T-helper 1 cell treated with Interleukin-12 subunit alpha and Interleukin-12 subunit beta and Interleukin-4 antibody, amounts not matched to agents 30 μg/mL and 1 μg/mL, for 36 hours (primary cell): ENCODE results near the gene LDB3.

Experiments
- H3K27ac Mint-ChIP-seq: one replicate; pipeline ENCODE4 v1.8.0; 2021; ENCODE audit warnings: mild to moderate bottlenecking, mixed read lengths
- H3K27me3 Mint-ChIP-seq: one replicate; pipeline ENCODE4 v1.8.0; 2021; ENCODE audit warnings: low read depth, mixed read lengths
- H3K36me3 Mint-ChIP-seq: one replicate; pipeline ENCODE4 v1.8.0; 2021; ENCODE audit warnings: low read depth, mixed read lengths
- H3K4me1 Mint-ChIP-seq: one replicate; pipeline ENCODE4 v1.8.0; 2021; ENCODE audit warnings: low read depth, mixed read lengths
- H3K4me3 Mint-ChIP-seq: one replicate; pipeline ENCODE4 v1.8.0; 2021; ENCODE audit warnings: mild to moderate bottlenecking, moderate library complexity, mixed read lengths
- H3K9me3 Mint-ChIP-seq: one replicate; pipeline ENCODE4 v1.8.0; 2021; ENCODE audit warnings: mixed read lengths

LDB3 gene

GRCh38 chr10:86684331-86685097 lies 16.2 kb downstream of the LDB3 start:
- no peaks in the 10 kb centered on the region for H3K27me3 Mint-ChIP-seq
- no peak overlapping the region for H3K27ac Mint-ChIP-seq
- H3K4me1 Mint-ChIP-seq, result no peaks in the 10 kb centered on the region
- H3K9me3 Mint-ChIP-seq, result no peaks in the 10 kb centered on the region
- no peak overlapping the region for H3K4me3 Mint-ChIP-seq
- no peaks in the 10 kb centered on the region for H3K36me3 Mint-ChIP-seq

GRCh38 chr10:86685416-86685815 lies 17.1 kb downstream of the LDB3 start:
- H3K9me3 Mint-ChIP-seq, result no peaks in the 10 kb centered on the region
- H3K4me1 Mint-ChIP-seq, result no peaks in the 10 kb centered on the region
- no peak overlapping the region for H3K27ac Mint-ChIP-seq
- no peaks in the 10 kb centered on the region for H3K36me3 Mint-ChIP-seq
- H3K27me3 Mint-ChIP-seq, result no peaks in the 10 kb centered on the region
- H3K4me3 Mint-ChIP-seq, result no peak overlapping the region

GRCh38 chr10:86685893-86686632 lies 17.8 kb downstream of the LDB3 start:
- H3K27ac Mint-ChIP-seq, result no peak overlapping the region
- no peaks in the 10 kb centered on the region for H3K36me3 Mint-ChIP-seq
- H3K27me3 Mint-ChIP-seq, result no peaks in the 10 kb centered on the region
- H3K4me3 Mint-ChIP-seq, result no peak overlapping the region
- H3K4me1 Mint-ChIP-seq, result no peaks in the 10 kb centered on the region
- no peaks in the 10 kb centered on the region for H3K9me3 Mint-ChIP-seq

GRCh38 chr10:86686972-86687371 lies 18.7 kb downstream of the LDB3 start:
- Mint-ChIP-seq H3K9me3 (no peaks in the 10 kb centered on the region), H3K27me3 (no peaks in the 10 kb centered on the region), H3K36me3 (no peaks in the 10 kb centered on the region), H3K4me1 (no peaks in the 10 kb centered on the region), H3K4me3 (no peak overlapping the region), H3K27ac (no peak overlapping the region)

- Mint-ChIP-seq H3K27me3 (no peaks in the 10 kb centered on the region), H3K4me1 (no peaks in the 10 kb centered on the region), H3K4me3 (no peak overlapping the region), H3K9me3 (no peaks in the 10 kb centered on the region), H3K36me3 (no peaks in the 10 kb centered on the region), H3K27ac (no peak overlapping the region)
Observed at GRCh38 chr10:86687750-86688149, 19.4 kb downstream of the LDB3 start.

- no peak overlapping the region for H3K4me3 Mint-ChIP-seq
- no peaks in the 10 kb centered on the region for H3K4me1 Mint-ChIP-seq
- H3K9me3 Mint-ChIP-seq, result no peaks in the 10 kb centered on the region
- no peaks in the 10 kb centered on the region for H3K36me3 Mint-ChIP-seq
- H3K27me3 Mint-ChIP-seq, result no peaks in the 10 kb centered on the region
- H3K27ac Mint-ChIP-seq, result no peak overlapping the region
Observed at GRCh38 chr10:86688398-86688921, 20.1 kb downstream of the LDB3 start.

GRCh38 chr10:86689146-86689545 lies 20.8 kb downstream of the LDB3 start:
- no peak overlapping the region for H3K4me3 Mint-ChIP-seq
- H3K9me3 Mint-ChIP-seq, result no peaks in the 10 kb centered on the region
- H3K4me1 Mint-ChIP-seq, result no peaks in the 10 kb centered on the region
- no peaks in the 10 kb centered on the region for H3K36me3 Mint-ChIP-seq
- H3K27ac Mint-ChIP-seq, result no peak overlapping the region
- no peaks in the 10 kb centered on the region for H3K27me3 Mint-ChIP-seq

- Mint-ChIP-seq H3K36me3 (no peaks in the 10 kb centered on the region), H3K4me1 (no peaks in the 10 kb centered on the region), H3K27me3 (no peaks in the 10 kb centered on the region), H3K27ac (no peak overlapping the region), H3K4me3 (no peak overlapping the region), H3K9me3 (no peaks in the 10 kb centered on the region)
Observed at GRCh38 chr10:86690231-86690630, 21.9 kb downstream of the LDB3 start.

GRCh38 chr10:86690657-86691084 lies 22.4 kb downstream of the LDB3 start:
- H3K4me1 Mint-ChIP-seq, result no peaks in the 10 kb centered on the region
- H3K27ac Mint-ChIP-seq, result no peak overlapping the region
- H3K4me3 Mint-ChIP-seq, result no peak overlapping the region
- H3K36me3 Mint-ChIP-seq, result no peaks in the 10 kb centered on the region
- peaks cover 4% of the 10 kb centered on the region for H3K27me3 Mint-ChIP-seq
- H3K9me3 Mint-ChIP-seq, result no peaks in the 10 kb centered on the region

GRCh38 chr10:86691333-86692022 lies 23.2 kb downstream of the LDB3 start:
- H3K4me1 Mint-ChIP-seq, result no peaks in the 10 kb centered on the region
- peaks cover 12% of the 10 kb centered on the region for H3K27me3 Mint-ChIP-seq
- no peak overlapping the region for H3K27ac Mint-ChIP-seq
- H3K9me3 Mint-ChIP-seq, result no peaks in the 10 kb centered on the region
- H3K36me3 Mint-ChIP-seq, result no peaks in the 10 kb centered on the region
- H3K4me3 Mint-ChIP-seq, result no peak overlapping the region

GRCh38 chr10:86692023-86692514 lies 23.8 kb downstream of the LDB3 start:
- Mint-ChIP-seq H3K9me3 (no peaks in the 10 kb centered on the region), H3K27ac (no peak overlapping the region), H3K36me3 (no peaks in the 10 kb centered on the region)

GRCh38 chr10:86692664-86693063 lies 24.4 kb downstream of the LDB3 start:
- Mint-ChIP-seq H3K27me3 (peaks cover 17% of the 10 kb centered on the region), H3K36me3 (no peaks in the 10 kb centered on the region), H3K4me1 (no peaks in the 10 kb centered on the region), H3K4me3 (no peak overlapping the region), H3K27ac (no peak overlapping the region), H3K9me3 (no peaks in the 10 kb centered on the region)

More at GRCh38 chr10:86692023-86692514, 23.8 kb downstream of the LDB3 start:
- no peak overlapping the region for H3K4me3 Mint-ChIP-seq
- no peaks in the 10 kb centered on the region for H3K4me1 Mint-ChIP-seq
- peaks cover 17% of the 10 kb centered on the region for H3K27me3 Mint-ChIP-seq

GRCh38 chr10:86693275-86693674 lies 25.0 kb downstream of the LDB3 start:
- H3K4me3 Mint-ChIP-seq, result no peak overlapping the region
- no peaks in the 10 kb centered on the region for H3K4me1 Mint-ChIP-seq
- no peaks in the 10 kb centered on the region for H3K9me3 Mint-ChIP-seq
- no peaks in the 10 kb centered on the region for H3K36me3 Mint-ChIP-seq
- no peak overlapping the region for H3K27ac Mint-ChIP-seq
- H3K27me3 Mint-ChIP-seq, result peaks cover 17% of the 10 kb centered on the region

GRCh38 chr10:86693721-86694369 lies 25.5 kb downstream of the LDB3 start:
- H3K9me3 Mint-ChIP-seq, result no peaks in the 10 kb centered on the region
- no peaks in the 10 kb centered on the region for H3K36me3 Mint-ChIP-seq
- no peak overlapping the region for H3K4me3 Mint-ChIP-seq
- H3K27me3 Mint-ChIP-seq, result peaks cover 17% of the 10 kb centered on the region
- H3K27ac Mint-ChIP-seq, result no peak overlapping the region
- no peaks in the 10 kb centered on the region for H3K4me1 Mint-ChIP-seq
